ENCODE results near the gene INHBA. TPM values are rescaled to one million over a fixed set of nuclear protein-coding genes. Genes with fewer than 3 reads are reported as not detected.

The INHBA gene
- total and polyA plus RNA-seq, 2 of the 4 experiments (the other 2 are of a cell fraction), result 60.2 to 112 TPM

DNA sequence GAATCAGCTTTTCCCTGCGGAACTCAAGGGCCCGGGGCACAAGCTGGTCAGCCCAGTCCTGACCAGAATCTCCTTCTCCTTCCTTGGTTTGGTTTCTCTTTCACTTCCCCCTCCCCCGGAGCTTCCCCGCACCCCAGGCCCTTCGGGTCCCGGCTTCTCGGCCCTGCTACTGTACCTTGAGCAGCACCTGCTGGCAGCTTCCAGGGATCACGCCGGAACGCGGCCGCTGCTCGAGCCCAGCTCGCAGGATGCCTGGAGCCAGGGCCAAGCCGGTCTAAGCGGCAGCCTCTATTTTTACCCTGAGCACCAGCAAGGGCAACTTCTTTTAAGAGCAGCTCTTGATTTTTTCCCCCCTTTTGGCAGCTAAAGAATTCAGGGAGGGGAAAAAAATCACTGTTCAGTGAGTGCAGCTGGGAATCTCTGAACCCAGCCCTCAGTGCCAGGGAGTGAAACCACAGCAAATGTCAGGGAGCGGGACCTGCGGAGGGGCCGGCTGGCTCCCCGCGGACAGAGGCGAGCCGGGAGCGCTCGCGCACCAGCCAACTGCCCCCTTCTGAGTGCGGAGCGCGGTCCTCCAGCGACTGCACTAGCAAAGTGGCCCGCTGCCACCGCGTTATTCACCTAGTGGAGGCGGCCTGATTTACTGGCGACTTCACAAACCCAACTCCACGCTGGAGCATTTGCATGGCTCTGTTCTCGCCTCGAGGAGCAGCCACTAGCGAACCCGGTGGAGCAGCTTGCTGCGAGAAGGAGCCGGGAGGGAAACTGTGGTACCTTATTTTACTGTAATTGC, 2.4 kb upstream of the INHBA start:
- Histone ChIP-seq H2AK9ac (replicated peaks; ENCODE audit: low read depth, low read length, poor library complexity) (peak overlapping the region; percentile 93), H2BK120ac (ENCODE audit: low read depth, low read length) (peak overlapping the region; percentile 96), H2BK5ac (ENCODE audit: low read depth, low read length, poor library complexity, severe bottlenecking) (peak overlapping the region; percentile 87), H3K36me3 (ENCODE audit: control insufficient read depth, insufficient read depth, low read length) (no peaks in the 10 kb centered on the region), H2AK5ac (ENCODE audit: low read depth, low read length) (peak overlapping the region; percentile 93), H2BK20ac (ENCODE audit: low read depth, low read length) (peak overlapping the region; percentile 85), H3K27me3 (ENCODE audit: control insufficient read depth, insufficient read depth, low read length) (no peaks in the 10 kb centered on the region), H3K23ac (ENCODE audit: low read depth, low read length) (peak overlapping the region; percentile 93), H3K18ac (ENCODE audit: low read depth, low read length) (peak overlapping the region; percentile 93), H3K79me1 (ENCODE audit: low read depth in 1 of 2, low read length in 2 of 2) (peaks cover 14 to 44% of the 10 kb centered on the region in 2 experiments; a peak in 3 of 4 replicates), H3K9me1 (ENCODE audit: insufficient read depth, low read length) (peaks cover 5% of the 10 kb centered on the region; the same call in 1 of the 2 replicates), H4K5ac (ENCODE audit: low read depth, low read length) (peak overlapping the region; percentile 87), H3K27ac (ENCODE audit: insufficient read depth, low read length) (peak overlapping the region; percentile 96), H2AFZ (replicated peaks; ENCODE audit: low read length, poor library complexity) (peak overlapping the region; percentile 91), H2BK15ac (ENCODE audit: low read depth, low read length) (peak overlapping the region; percentile 92), H3K56ac (ENCODE audit: extremely low read depth, insufficient read depth, low read length) (peak overlapping the region; percentile 93), H4K8ac (ENCODE audit: low read depth in 2 of 2, low read length in 2 of 2) (peak overlapping the region; percentile 87 to 89), H4K20me1 (ENCODE audit: insufficient read depth, low read length) (no peaks in the 10 kb centered on the region), H3K4me1 (ENCODE audit: control insufficient read depth, insufficient read depth, low read length) (peaks cover 22% of the 10 kb centered on the region), H3K4ac (ENCODE audit: low read depth, low read length) (peak overlapping the region; percentile 96), H3K14ac (replicated peaks; ENCODE audit: low read depth, low read length) (peak overlapping the region; percentile 89), H3K9ac (ENCODE audit: low read depth, low read length) (peak overlapping the region; percentile 78), H3K4me2 (ENCODE audit: low read depth, low read length) (peak overlapping the region; percentile 97), H3K9me3 (ENCODE audit: control insufficient read depth, insufficient read depth, low read length) (no peaks in the 10 kb centered on the region), H3K4me3 (ENCODE audit: insufficient read depth, low read depth, low read length) (peak overlapping the region; percentile 60), H4K91ac (ENCODE audit: insufficient read depth, low read depth, low read length) (peak overlapping the region; percentile 91)
- DNase-seq (peak; percentile 93), ATAC-seq (ENCODE audit: low read depth) (peak; percentile 80)
- 3% methylated on average over 16 of the region's 42 CpGs; no CpG with 5 or more reads in 1 of the 2 experiments for WGBS, 2 experiments (ENCODE audit: extremely low coverage in 2 of 2, insufficient read length in 1 of 2)
- POLR2A ChIA-PET (ENCODE audit: unreplicated experiment), result interaction anchor here (0.6 to 0.7 kb wide), 3 partner anchors 14 to 1396 kb away, joined by 3 to 10 read pairs (median 4); no protein-coding TSS in a partner anchor
- no TSS peak for BruUV-seq (replicated peaks)
- intact Hi-C loops (cut with micrococcal nuclease), result loop anchor here (1.0 to 10.0 kb wide), 10 partner anchors 179 to 1473 kb away; no protein-coding TSS in a partner anchor
- CTCF ChIA-PET, result interaction anchor here (0.6 to 2.3 kb wide), 18 partner anchors 9 to 1994 kb away, joined by 3 to 13 read pairs (median 3); no protein-coding TSS in a partner anchor
- in situ Hi-C loops (cut with MboI; ENCODE audit: low sequenced_read_pairs), result loop anchor here (5.0 to 10.0 kb wide), 2 partner anchors 941 to 1373 kb away; no protein-coding TSS in a partner anchor
- dilution Hi-C loops (cut with HindIII; ENCODE audit: low sequenced_read_pairs, unreplicated experiment), result no loop called here
- TF ChIP-seq CHD1 (IDR thresholded peaks at IDR 0.05; ENCODE audit: low read depth, low read length) (0 out of 2 replicates have a peak, but pooled peaks have one; percentile 32), MXI1 (IDR thresholded peaks at IDR 0.05; ENCODE audit: borderline replicate concordance, low read depth, low read length) (0 out of 2 replicates have a peak, but pooled peaks have one; percentile 8), BHLHE40 (IDR thresholded peaks at IDR 0.05; ENCODE audit: low read depth, low read length) (0 out of 2 replicates have a peak, but pooled peaks have one; percentile 14), CEBPB (IDR thresholded peaks at IDR 0.05; ENCODE audit: low read depth, low read length) (no peak), FOS (IDR thresholded peaks at IDR 0.05; ENCODE audit: low read depth, low read length) (no peak), RCOR1 (IDR thresholded peaks at IDR 0.05; ENCODE audit: insufficient replicate concordance, low read length) (no peak), RFX5 (IDR thresholded peaks at IDR 0.05; ENCODE audit: low read depth, low read length) (no peak), RAD21 (IDR thresholded peaks at IDR 0.05; ENCODE audit: low read length) (peak; percentile 93), MAFK (IDR thresholded peaks at IDR 0.05; ENCODE audit: low read depth, low read length) (no peak), POLR2A (IDR thresholded peaks at IDR 0.05; ENCODE audit: low read depth, low read length) (peak; percentile 54; the same call in 1 of the 2 replicates)
- TF ChIP-seq, protein P1, sequence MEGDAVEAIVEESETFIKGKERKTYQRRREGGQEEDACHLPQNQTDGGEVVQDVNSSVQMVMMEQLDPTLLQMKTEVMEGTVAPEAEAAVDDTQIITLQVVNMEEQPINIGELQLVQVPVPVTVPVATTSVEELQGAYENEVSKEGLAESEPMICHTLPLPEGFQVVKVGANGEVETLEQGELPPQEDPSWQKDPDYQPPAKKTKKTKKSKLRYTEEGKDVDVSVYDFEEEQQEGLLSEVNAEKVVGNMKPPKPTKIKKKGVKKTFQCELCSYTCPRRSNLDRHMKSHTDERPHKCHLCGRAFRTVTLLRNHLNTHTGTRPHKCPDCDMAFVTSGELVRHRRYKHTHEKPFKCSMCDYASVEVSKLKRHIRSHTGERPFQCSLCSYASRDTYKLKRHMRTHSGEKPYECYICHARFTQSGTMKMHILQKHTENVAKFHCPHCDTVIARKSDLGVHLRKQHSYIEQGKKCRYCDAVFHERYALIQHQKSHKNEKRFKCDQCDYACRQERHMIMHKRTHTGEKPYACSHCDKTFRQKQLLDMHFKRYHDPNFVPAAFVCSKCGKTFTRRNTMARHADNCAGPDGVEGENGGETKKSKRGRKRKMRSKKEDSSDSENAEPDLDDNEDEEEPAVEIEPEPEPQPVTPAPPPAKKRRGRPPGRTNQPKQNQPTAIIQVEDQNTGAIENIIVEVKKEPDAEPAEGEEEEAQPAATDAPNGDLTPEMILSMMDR (conservative IDR thresholded peaks at IDR 0.05; ENCODE audit: low read depth, low read length), result peak; percentile 88
- TF ChIP-seq, protein P2, sequence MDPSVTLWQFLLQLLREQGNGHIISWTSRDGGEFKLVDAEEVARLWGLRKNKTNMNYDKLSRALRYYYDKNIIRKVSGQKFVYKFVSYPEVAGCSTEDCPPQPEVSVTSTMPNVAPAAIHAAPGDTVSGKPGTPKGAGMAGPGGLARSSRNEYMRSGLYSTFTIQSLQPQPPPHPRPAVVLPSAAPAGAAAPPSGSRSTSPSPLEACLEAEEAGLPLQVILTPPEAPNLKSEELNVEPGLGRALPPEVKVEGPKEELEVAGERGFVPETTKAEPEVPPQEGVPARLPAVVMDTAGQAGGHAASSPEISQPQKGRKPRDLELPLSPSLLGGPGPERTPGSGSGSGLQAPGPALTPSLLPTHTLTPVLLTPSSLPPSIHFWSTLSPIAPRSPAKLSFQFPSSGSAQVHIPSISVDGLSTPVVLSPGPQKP (IDR thresholded peaks at IDR 0.05; ENCODE audit: borderline replicate concordance, low read depth, low read length), result no peak
- TF ChIP-seq, protein P3, sequence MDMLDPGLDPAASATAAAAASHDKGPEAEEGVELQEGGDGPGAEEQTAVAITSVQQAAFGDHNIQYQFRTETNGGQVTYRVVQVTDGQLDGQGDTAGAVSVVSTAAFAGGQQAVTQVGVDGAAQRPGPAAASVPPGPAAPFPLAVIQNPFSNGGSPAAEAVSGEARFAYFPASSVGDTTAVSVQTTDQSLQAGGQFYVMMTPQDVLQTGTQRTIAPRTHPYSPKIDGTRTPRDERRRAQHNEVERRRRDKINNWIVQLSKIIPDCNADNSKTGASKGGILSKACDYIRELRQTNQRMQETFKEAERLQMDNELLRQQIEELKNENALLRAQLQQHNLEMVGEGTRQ (IDR thresholded peaks at IDR 0.05; ENCODE audit: low read depth, low read length), result no peak

Data from IMR-90 (cell line).